Measurements from ENCODE around the gene PEAK1.
"Not testable (repeated sequence)": the region's sequence is repeated elsewhere in the genome, so short reads cannot be mapped to it uniquely, and the experiment has no call there.

PEAK1 gene

GRCh38 chr15:77168141-77168540 is 251.8 kb downstream of the PEAK1 start:
- DNase-seq: no peak

GRCh38 chr15:77167406-77167805 is 252.5 kb downstream of the PEAK1 start:
- no peak for DNase-seq

- no peak for DNase-seq
Measured at GRCh38 chr15:77163781-77164384, 256.0 kb downstream of the PEAK1 start.

GRCh38 chr15:77162872-77163633 is 256.9 kb downstream of the PEAK1 start:
- DNase-seq: peak; percentile 64

- peak; percentile 63 for DNase-seq
Measured at GRCh38 chr15:77160562-77161478, 259.1 kb downstream of the PEAK1 start.

GRCh38 chr15:77156000-77156399 is 263.9 kb downstream of the PEAK1 start:
- not testable (repeated sequence) for DNase-seq

GRCh38 chr15:77148191-77148590 is 271.7 kb downstream of the PEAK1 start:
- DNase-seq: no peak

GRCh38 chr15:77145370-77145769 is 274.5 kb downstream of the PEAK1 start:
- DNase-seq: no peak

- no peak for DNase-seq
Measured at GRCh38 chr15:77144492-77145070, 275.3 kb downstream of the PEAK1 start.

- DNase-seq: no peak
Measured at GRCh38 chr15:77144026-77144425, 275.9 kb downstream of the PEAK1 start.

- DNase-seq: no peak
Measured at GRCh38 chr15:77143616-77144015, 276.3 kb downstream of the PEAK1 start.

- no peak for DNase-seq
Measured at GRCh38 chr15:77143191-77143590, 276.7 kb downstream of the PEAK1 start.

- no peak for DNase-seq
Measured at GRCh38 chr15:77140220-77140619, 279.7 kb downstream of the PEAK1 start.

- no peak for DNase-seq
Measured at GRCh38 chr15:77139312-77139711, 280.6 kb downstream of the PEAK1 start.

GRCh38 chr15:77138167-77138522 is 281.8 kb downstream of the PEAK1 start:
- DNase-seq: no peak

GRCh38 chr15:77135181-77135580 is 284.7 kb downstream of the PEAK1 start:
- no peak for DNase-seq

- no peak for DNase-seq
Measured at GRCh38 chr15:77130315-77130930, 289.5 kb downstream of the PEAK1 start.

- DNase-seq: no peak
Measured at GRCh38 chr15:77127626-77128025, 292.3 kb downstream of the PEAK1 start.

GRCh38 chr15:77126529-77127326 is 293.2 kb downstream of the PEAK1 start:
- DNase-seq: no peak

- DNase-seq: no peak
Measured at GRCh38 chr15:77123854-77124253, 296.1 kb downstream of the PEAK1 start.

- no peak for DNase-seq
Measured at GRCh38 chr15:77122576-77122975, 297.3 kb downstream of the PEAK1 start.

- DNase-seq: no peak
Measured at GRCh38 chr15:77121599-77121998, 298.3 kb downstream of the PEAK1 start.
